PFSK-1 (cell line): Measurements from ENCODE around the gene SPTBN1.

Source experiments
- FOXP2 ChIP-seq: optimal IDR thresholded peaks from 2 replicates; pipeline ENCODE3; 2011; ENCODE audit warnings: borderline replicate concordance, control low read depth, inconsistent platforms; ENCODE audit not compliant: insufficient read depth; ENCODE audit errors: extremely low read length, extremely low read depth
- POLR2AphosphoS5 ChIP-seq: IDR thresholded peaks from 2 replicates; pipeline ENCODE4 v1.6.1; 2012; ENCODE audit warnings: low read depth, mild to moderate bottlenecking, control low read depth, low read length, moderate library complexity
- SIN3A ChIP-seq: IDR thresholded peaks from 2 replicates; pipeline ENCODE4 v1.6.1; 2012; ENCODE audit warnings: mild to moderate bottlenecking, low read length, moderate library complexity, borderline replicate concordance; ENCODE audit not compliant: insufficient read depth
- TAF1 ChIP-seq: IDR thresholded peaks from 2 replicates; pipeline ENCODE4 v1.6.1; 2012; ENCODE audit warnings: low read length, control low read depth, borderline replicate concordance; ENCODE audit not compliant: insufficient read depth
- TF ChIP-seq, protein P1 (sequence below), 2 experiments: IDR thresholded peaks; 2 replicates each; pipeline versions ENCODE4 v1.6.1 to v1.8.0; 2011 to 2012; ENCODE audit warnings: low read depth in 2 of 2, low read length in 2 of 2, control low read depth in 1 of 2, inconsistent platforms in 1 of 2, mild to moderate bottlenecking in 1 of 2, moderate library complexity in 1 of 2; ENCODE audit not compliant: insufficient read depth in 1 of 2

Gene SPTBN1

DNA sequence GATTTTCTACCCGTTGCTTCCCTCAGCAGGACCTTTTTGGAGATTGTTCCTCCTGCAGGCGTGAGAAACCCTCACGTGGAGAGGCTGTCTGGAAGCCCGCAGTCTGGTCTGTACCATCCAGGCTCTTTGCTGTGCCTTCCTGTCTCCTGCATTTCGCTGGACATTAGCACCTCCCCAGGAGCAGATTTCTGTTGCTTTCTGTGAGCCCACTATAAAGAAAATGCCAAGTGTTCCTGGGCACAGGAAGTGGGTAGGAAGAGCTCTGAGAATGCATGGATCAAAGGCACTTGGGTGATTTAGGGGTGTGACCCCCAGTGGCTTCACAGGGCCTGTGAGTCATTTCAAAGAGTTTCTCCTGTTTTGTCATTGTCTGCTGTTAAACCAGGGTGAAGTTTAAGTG is 27.3 kb downstream of the SPTBN1 start:
- no peak for TF ChIP-seq SIN3A
- TF ChIP-seq FOXP2, result no peak
- TF ChIP-seq TAF1, result no peak
- TF ChIP-seq, protein P1, sequence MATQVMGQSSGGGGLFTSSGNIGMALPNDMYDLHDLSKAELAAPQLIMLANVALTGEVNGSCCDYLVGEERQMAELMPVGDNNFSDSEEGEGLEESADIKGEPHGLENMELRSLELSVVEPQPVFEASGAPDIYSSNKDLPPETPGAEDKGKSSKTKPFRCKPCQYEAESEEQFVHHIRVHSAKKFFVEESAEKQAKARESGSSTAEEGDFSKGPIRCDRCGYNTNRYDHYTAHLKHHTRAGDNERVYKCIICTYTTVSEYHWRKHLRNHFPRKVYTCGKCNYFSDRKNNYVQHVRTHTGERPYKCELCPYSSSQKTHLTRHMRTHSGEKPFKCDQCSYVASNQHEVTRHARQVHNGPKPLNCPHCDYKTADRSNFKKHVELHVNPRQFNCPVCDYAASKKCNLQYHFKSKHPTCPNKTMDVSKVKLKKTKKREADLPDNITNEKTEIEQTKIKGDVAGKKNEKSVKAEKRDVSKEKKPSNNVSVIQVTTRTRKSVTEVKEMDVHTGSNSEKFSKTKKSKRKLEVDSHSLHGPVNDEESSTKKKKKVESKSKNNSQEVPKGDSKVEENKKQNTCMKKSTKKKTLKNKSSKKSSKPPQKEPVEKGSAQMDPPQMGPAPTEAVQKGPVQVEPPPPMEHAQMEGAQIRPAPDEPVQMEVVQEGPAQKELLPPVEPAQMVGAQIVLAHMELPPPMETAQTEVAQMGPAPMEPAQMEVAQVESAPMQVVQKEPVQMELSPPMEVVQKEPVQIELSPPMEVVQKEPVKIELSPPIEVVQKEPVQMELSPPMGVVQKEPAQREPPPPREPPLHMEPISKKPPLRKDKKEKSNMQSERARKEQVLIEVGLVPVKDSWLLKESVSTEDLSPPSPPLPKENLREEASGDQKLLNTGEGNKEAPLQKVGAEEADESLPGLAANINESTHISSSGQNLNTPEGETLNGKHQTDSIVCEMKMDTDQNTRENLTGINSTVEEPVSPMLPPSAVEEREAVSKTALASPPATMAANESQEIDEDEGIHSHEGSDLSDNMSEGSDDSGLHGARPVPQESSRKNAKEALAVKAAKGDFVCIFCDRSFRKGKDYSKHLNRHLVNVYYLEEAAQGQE (IDR thresholded peaks at IDR 0.05; ENCODE audit: insufficient read depth in 1 of 2, low read depth in 2 of 2, low read length in 2 of 2), result no peak
- TF ChIP-seq POLR2AphosphoS5, result no peak

GRCh38 chr2:54486766-54487165 is 30.6 kb downstream of the SPTBN1 start:
- TF ChIP-seq POLR2AphosphoS5 (no peak), SIN3A (no peak), TAF1 (no peak), FOXP2 (no peak)
- TF ChIP-seq, protein P1 (IDR thresholded peaks at IDR 0.05; ENCODE audit: insufficient read depth in 1 of 2, low read depth in 2 of 2, low read length in 2 of 2), result no peak

DNA sequence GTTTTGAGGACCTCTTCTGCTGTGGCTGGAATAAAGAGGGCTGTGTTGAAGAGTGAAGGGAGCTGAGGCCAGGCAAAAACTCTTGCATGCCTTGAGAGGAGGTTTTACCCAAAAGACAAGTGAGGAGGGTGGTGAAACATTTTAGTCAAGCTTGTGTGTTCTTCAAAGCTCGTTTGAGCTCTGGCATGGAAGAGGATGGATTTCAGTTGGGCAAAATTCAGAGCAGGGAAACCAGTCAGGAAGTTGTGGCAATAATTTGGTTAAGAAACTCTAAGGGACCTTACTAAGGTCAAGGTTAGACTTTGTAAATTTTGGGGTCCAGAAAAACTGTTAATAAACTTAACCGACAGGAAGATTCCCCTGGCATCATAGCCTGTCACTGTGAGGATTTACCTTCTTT is 34.7 kb downstream of the SPTBN1 start:
- TF ChIP-seq POLR2AphosphoS5, result no peak
- TF ChIP-seq SIN3A, result no peak
- TF ChIP-seq TAF1, result no peak
- no peak for TF ChIP-seq FOXP2
- TF ChIP-seq, protein P1 (IDR thresholded peaks at IDR 0.05; ENCODE audit: insufficient read depth in 1 of 2, low read depth in 2 of 2, low read length in 2 of 2), result no peak

GRCh38 chr2:54492335-54492734 is 36.2 kb downstream of the SPTBN1 start:
- no peak for TF ChIP-seq FOXP2
- TF ChIP-seq TAF1, result no peak
- TF ChIP-seq, protein P1 (IDR thresholded peaks at IDR 0.05; ENCODE audit: insufficient read depth in 1 of 2, low read depth in 2 of 2, low read length in 2 of 2), result no peak
- no peak for TF ChIP-seq POLR2AphosphoS5
- no peak for TF ChIP-seq SIN3A

DNA sequence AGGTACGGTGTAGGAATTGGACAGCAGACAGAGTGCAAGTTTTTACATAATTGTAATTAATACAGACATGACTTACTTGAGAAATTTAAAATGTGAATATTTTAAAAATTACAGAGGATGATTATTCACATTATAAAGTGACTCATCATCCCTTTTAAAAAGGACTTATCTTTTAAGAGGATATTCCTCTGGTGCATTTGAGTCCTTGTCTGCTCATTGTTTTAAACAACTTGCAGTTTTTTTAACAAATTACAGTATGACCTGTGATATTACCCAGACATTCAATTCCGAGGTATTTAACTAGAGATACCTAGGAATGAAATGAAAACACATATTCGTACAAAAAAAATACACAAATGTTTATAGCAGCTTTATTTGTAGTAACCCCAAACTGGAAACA is 38.0 kb downstream of the SPTBN1 start:
- TF ChIP-seq SIN3A, result no peak
- no peak for TF ChIP-seq FOXP2
- TF ChIP-seq POLR2AphosphoS5, result no peak
- TF ChIP-seq, protein P1 (IDR thresholded peaks at IDR 0.05; ENCODE audit: insufficient read depth in 1 of 2, low read depth in 2 of 2, low read length in 2 of 2), result no peak
